Brain microvascular endothelial cell (primary cell): Measurements from ENCODE around the gene GPR132.
"Not testable (repeated sequence)": the region's sequence is repeated elsewhere in the genome, so short reads cannot be mapped to it uniquely, and the experiment has no call there.

Experiments used
- DNase-seq: peaks from one replicate; pipeline ENCODE4 v3.0.0-alpha.2; 2020
- H3K27ac ChIP-seq: fragments of 250-450 bp; sonication (Bioruptor Pico); 2 replicates; pipeline ENCODE4 v1.5.1; 2020; ENCODE audit warnings: mild to moderate bottlenecking, moderate library complexity
- H3K27me3 ChIP-seq: fragments of 250-450 bp; sonication (Bioruptor Pico); replicated peaks from 2 replicates; pipeline ENCODE4 v1.5.1; 2020; ENCODE audit warnings: mild to moderate bottlenecking
- H3K36me3 ChIP-seq: fragments of 250-450 bp; sonication (Bioruptor Pico); replicated peaks from 2 replicates; pipeline ENCODE4 v1.5.1; 2020; ENCODE audit warnings: mild to moderate bottlenecking
- H3K4me3 ChIP-seq: 2 replicates; pipeline ENCODE4 v1.5.1; 2011; ENCODE audit warnings: low read depth, mild to moderate bottlenecking, control low read depth, low read length, moderate library complexity
- CTCF ChIP-seq: IDR thresholded peaks from 2 replicates; pipeline ENCODE4 v1.5.1; 2011; ENCODE audit warnings: low read depth, mild to moderate bottlenecking, moderate library complexity, low read length, control low read depth, inconsistent platforms; ENCODE audit errors: missing control alignments
- in situ Hi-C: cut with HindIII; loops from 2 replicates; pipeline ENCODE4 v1.10.0; 2017; ENCODE audit warnings: low sequenced_read_pairs, low pct_ligation_motif_present

Gene GPR132

GRCh38 chr14:105065280-105066228 lies at the start of gene GPR132:
GPR132 (minus strand) TSS chr14:105065430; CDS start chr14:105055420, 10,010 bp downstream.
- in situ Hi-C loops = no loop called here
- no peak for DNase-seq
- Histone ChIP-seq H3K27ac (no peak within 1 kb of the TSS), H3K36me3 (no peaks in the 10 kb centered on the region), H3K27me3 (no peaks in the 10 kb centered on the region), H3K4me3 (no peak within 1 kb of the TSS)
- no peak for TF ChIP-seq CTCF

- DNase-seq, H3K4me3 ChIP-seq, H3K27me3 ChIP-seq, H3K36me3 ChIP-seq, H3K27ac ChIP-seq, in situ Hi-C loops: not testable (repeated sequence)
Measured at GRCh38 chr14:105109243-105109642, 44.0 kb upstream of the GPR132 start.

GRCh38 chr14:105108516-105108864 lies 43.3 kb upstream of the GPR132 start:
- Histone ChIP-seq H3K4me3 (no peak overlapping the region), H3K36me3 (no peaks in the 10 kb centered on the region), H3K27me3 (peaks cover 10% of the 10 kb centered on the region), H3K27ac (no peak overlapping the region)
- no peak for DNase-seq
- in situ Hi-C loops = no loop called here
- TF ChIP-seq CTCF = no peak

GRCh38 chr14:105107781-105108515 lies 42.7 kb upstream of the GPR132 start:
- Histone ChIP-seq H3K4me3 (no peak overlapping the region), H3K27me3 (peaks cover 10% of the 10 kb centered on the region), H3K36me3 (no peaks in the 10 kb centered on the region), H3K27ac (no peak overlapping the region)
- in situ Hi-C loops = no loop called here
- no peak for DNase-seq
- TF ChIP-seq CTCF = no peak

GRCh38 chr14:105107351-105107750 lies 42.1 kb upstream of the GPR132 start:
- in situ Hi-C loops = no loop called here
- Histone ChIP-seq H3K27me3 (peaks cover 10% of the 10 kb centered on the region), H3K27ac (no peak overlapping the region), H3K4me3 (no peak overlapping the region), H3K36me3 (no peaks in the 10 kb centered on the region)
- no peak for DNase-seq
- TF ChIP-seq CTCF = no peak

GRCh38 chr14:105105158-105105557 lies 39.9 kb upstream of the GPR132 start:
- Histone ChIP-seq H3K27ac (no peak overlapping the region), H3K36me3 (no peaks in the 10 kb centered on the region), H3K27me3 (peaks cover 13% of the 10 kb centered on the region), H3K4me3 (no peak overlapping the region)
- no peak for TF ChIP-seq CTCF
- no peak for DNase-seq
- in situ Hi-C loops = no loop called here
